ENCODE data around the gene ZBTB46.

DNA sequence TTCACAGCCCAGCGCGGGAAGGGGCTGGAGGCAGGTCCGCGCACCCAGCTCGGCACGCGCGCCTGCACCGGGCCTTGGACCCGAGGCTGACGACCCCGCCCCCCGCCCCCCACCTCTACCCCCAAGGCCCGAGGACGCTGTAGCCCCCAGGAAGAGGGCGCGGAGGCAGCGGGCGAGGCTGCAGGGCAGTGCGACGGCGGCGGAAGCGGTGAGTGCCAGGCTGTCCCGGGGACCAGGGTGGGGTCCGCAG lies 93.4 kb downstream of the ZBTB46 start:
- TF ChIP-seq CTCF (conservative IDR thresholded peaks at IDR 0.05; ENCODE audit: low read length) (no peak), EZH2phosphoT487 (IDR thresholded peaks at IDR 0.05; ENCODE audit: borderline replicate concordance) (no peak)
